Right renal pelvis (tissue), 4 donors: ENCODE data around the gene CHRM4. TPM values are rescaled to one million over a fixed set of nuclear protein-coding genes. Genes with fewer than 3 reads are reported as not detected.
A peak's percentile ranks its signal among the peaks of the same experiment; 100 is the strongest.
"Not testable (repeated sequence)": the region's sequence is repeated elsewhere in the genome, so short reads cannot be mapped to it uniquely, and the experiment has no call there.

Experiments used
- DNase-seq, 4 donors: peaks; one replicate each; pipeline ENCODE4 v3.0.0-alpha.2; 2013; ENCODE audit warnings: low read depth in 4 of 4, low spot score in 3 of 4, missing footprints in 1 of 4
- polyA plus RNA-seq, 4 donors: library from polyadenylated mRNA; unstranded; fragments of 120-200 nt; gene quantifications; one replicate each; pipeline ENCODE4 v1.2.1, GENCODE V29; 2013; ENCODE audit not compliant: insufficient read length in 4 of 4

The CHRM4 gene
- polyA plus RNA-seq, 4 donors = 0.22 to 0.34 (median 0.27) TPM

- no peak for DNase-seq
Measured at GRCh38 chr11:46383404-46383758, 8.2 kb downstream of the CHRM4 start.

- no peak for DNase-seq
Measured at GRCh38 chr11:46382646-46383403, 8.8 kb downstream of the CHRM4 start.

- no peak for DNase-seq
Measured at GRCh38 chr11:46381819-46382645, 9.5 kb downstream of the CHRM4 start.

- no peak for DNase-seq
Measured at GRCh38 chr11:46381048-46381818, 10.3 kb downstream of the CHRM4 start, which contains the start of gene MDK. MDK (plus strand) TSS chr11:46381669; CDS start chr11:46382058, 389 bp downstream.

- no peak for DNase-seq
Measured at GRCh38 chr11:46380340-46381047, 11.1 kb downstream of the CHRM4 start.

GRCh38 chr11:46379482-46380293 lies 11.9 kb downstream of the CHRM4 start:
- DNase-seq = peak in 1 of 4 donors; percentile 69

GRCh38 chr11:46378811-46379481 lies 12.6 kb downstream of the CHRM4 start:
- no peak for DNase-seq

- DNase-seq = no peak
Measured at GRCh38 chr11:46378296-46378695, 13.3 kb downstream of the CHRM4 start.

- no peak for DNase-seq
Measured at GRCh38 chr11:46377831-46378230, 13.7 kb downstream of the CHRM4 start.

GRCh38 chr11:46377290-46377689 lies 14.3 kb downstream of the CHRM4 start:
- DNase-seq = no peak

- DNase-seq = no peak
Measured at GRCh38 chr11:46376258-46377050, 15.1 kb downstream of the CHRM4 start.

- no peak for DNase-seq
Measured at GRCh38 chr11:46375392-46376101, 16.0 kb downstream of the CHRM4 start.

GRCh38 chr11:46374815-46375214 lies 16.8 kb downstream of the CHRM4 start:
- no peak for DNase-seq

GRCh38 chr11:46373787-46374740 lies 17.5 kb downstream of the CHRM4 start:
- DNase-seq = no peak

- DNase-seq = not testable (repeated sequence)
Measured at GRCh38 chr11:46372501-46372900, 19.1 kb downstream of the CHRM4 start.

- DNase-seq = no peak
Measured at GRCh38 chr11:46372086-46372485, 19.5 kb downstream of the CHRM4 start.
